ENCODE data around the gene SLC16A14.

Gene SLC16A14

DNA sequence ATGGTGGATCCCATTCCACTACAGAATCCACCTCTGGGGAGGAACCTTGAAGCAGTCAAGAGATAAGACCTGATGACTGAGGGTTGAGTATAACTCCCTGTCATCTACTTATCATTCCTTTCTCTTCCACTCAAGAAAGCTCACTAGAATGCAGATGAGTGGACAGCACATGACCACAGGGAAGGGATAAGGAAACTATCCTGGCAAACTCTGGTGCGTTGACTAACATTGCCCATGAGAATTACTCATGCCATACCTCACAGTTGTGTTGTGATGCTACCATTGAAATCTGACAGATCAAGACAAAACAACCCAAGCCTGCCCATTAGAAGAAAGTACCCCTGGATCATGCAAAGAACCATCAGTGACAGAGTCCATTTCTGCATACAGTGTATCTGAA lies 26.5 kb downstream of the SLC16A14 start:
- DNase-seq (ENCODE audit: low read depth in 2 of 2, low spot score in 1 of 2) = no peak

DNA sequence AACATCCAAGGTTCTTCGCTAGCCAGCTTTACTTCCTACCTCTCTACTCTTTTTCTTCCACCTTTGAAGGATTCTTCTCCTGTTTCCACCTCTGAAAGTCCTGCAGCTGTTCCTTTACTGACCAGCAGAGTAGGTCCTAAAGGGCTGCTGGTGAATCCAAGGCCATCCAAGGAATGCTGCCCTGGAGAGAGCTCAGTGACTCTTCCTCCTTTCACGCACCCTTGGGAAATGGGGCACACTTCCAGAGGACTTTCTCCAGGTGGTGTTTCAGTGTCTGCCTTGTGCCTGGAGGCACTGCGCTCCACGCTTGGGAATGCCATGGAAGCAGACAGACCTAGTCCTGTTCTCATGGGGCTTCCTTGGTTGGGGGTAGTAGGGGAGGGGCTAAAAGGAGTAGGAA lies 45.4 kb downstream of the SLC16A14 start:
- no peak for DNase-seq (ENCODE audit: low read depth in 2 of 2, low spot score in 1 of 2)

DNA sequence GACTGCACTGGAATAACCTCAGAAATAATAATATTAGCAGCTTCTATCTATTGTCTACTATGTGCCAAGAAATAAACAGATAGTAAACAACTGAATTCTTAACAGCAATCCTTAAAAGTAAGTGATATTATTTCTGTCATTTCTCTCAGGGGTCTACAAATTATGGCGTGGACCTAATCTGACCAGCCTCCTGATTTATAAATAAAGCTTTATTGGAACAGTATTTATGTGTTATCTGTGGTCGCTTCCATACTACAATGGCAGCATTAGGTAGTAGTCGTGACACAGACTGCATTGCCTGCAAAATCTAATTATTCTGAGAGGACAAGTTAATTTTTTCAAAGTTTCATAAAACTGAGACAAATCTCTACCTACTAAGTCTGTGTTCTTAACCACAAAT lies 49.0 kb downstream of the SLC16A14 start:
- DNase-seq (ENCODE audit: low read depth in 2 of 2, low spot score in 1 of 2) = no peak

DNA sequence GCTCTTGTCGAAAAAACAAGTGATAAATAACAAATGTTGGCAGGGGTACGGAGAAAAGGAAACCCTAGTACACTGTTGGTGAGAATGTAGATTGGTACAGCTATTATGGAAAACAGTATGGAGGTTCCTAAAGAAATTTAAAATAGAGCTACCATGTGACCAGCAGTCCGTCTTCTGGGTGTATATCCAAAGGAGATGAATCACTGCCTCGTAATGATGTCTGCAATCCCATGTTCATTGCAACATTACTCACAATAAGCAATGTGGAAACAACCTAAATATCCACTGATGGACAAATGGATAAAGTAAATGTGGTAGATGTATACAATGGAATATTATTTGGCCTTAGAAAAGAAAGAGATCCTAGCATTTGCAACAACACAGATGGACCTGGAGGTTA lies 50.6 kb downstream of the SLC16A14 start:
- DNase-seq (ENCODE audit: low read depth in 2 of 2, low spot score in 1 of 2) = no peak

DNA sequence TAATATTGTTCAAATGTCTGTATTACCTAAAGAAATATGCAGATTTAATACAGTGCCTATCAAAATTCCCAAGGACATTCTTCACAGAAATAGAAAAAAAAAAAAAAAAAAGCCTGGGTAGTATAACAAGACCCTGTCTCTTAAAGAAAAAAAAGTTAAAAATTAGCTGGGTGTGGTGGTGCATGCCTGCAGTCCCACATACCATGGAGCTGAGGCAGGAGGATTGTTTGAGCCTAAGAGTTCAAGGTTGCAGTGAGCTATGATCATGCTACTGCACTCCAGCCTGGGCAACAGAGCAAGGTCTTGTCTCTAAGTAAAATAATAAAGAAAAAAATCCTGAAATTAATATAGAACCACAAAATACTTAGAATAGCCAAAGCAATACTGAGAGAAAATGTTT lies 51.9 kb downstream of the SLC16A14 start:
- no peak for DNase-seq (ENCODE audit: low read depth in 2 of 2, low spot score in 1 of 2)

DNA sequence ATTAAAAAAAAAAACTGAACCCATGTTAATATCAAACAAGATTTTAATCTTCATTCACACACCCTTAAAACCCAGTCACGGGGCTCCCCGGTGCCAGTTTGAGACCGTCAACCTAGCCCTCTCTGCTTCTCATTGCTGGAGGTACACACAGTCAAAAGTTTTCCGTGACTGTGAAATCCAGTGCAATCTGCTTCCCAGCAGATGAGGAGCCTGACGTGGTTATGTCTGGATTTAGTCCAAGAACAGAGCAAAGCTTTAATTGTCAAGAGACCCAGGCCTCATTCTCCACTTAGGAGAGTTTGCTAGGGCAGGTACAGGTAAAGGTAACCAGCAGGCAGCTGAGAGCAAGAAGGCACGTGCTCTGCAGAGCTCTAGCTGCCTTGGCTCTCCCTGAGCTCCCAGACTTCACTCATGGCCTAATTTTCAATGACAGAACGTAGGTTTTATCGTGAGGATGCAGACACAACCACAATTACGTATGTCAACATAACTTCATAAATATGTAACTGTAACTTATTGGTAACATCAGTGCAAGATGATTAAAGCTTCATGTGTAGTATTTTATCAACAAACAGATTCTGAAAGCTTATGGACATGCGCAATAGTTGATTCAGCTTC lies 56.3 kb downstream of the SLC16A14 start:
- no peak for DNase-seq (ENCODE audit: low read depth in 2 of 2, low spot score in 1 of 2)

DNA sequence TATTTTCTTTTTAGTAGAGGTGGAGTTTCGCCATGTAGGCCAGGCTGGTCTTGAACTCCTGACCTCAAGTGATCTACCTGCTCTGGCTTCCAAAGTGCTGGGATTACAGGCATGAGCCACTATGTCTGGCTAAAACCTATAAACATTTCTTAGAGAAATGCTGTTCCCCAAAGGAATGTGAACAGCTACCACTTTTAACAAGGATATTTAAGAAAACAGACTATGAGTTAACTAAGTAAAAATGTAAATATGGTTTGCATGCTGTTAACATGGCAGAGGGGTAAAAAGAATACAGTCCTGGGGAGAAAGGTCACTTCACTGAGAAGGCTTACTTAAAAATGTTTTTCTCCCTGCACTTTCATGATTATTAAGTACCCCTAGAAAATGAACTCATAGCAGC lies 57.1 kb downstream of the SLC16A14 start:
- DNase-seq (ENCODE audit: low read depth in 2 of 2, low spot score in 1 of 2) = no peak

DNA sequence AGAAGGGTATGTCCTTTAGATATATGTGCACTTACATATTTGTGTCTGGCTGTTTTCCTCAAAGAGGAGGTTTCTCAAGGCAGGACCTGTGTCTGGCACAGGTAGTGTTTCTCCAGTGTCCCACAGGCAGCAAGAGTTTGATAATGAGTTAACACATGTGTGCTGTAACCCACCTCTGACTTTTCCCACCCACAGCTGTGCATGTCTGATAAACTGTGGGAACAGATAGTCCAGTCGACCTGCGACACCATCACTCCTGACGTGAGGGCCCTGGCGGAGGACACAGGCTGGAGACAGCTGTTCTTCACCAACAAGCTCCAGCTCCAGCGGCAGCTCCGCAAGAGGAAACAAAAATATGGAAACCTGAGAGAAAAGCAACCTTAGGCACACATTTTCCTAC lies 58.2 kb downstream of the SLC16A14 start:
- no peak for DNase-seq (ENCODE audit: low read depth in 2 of 2, low spot score in 1 of 2)

DNA sequence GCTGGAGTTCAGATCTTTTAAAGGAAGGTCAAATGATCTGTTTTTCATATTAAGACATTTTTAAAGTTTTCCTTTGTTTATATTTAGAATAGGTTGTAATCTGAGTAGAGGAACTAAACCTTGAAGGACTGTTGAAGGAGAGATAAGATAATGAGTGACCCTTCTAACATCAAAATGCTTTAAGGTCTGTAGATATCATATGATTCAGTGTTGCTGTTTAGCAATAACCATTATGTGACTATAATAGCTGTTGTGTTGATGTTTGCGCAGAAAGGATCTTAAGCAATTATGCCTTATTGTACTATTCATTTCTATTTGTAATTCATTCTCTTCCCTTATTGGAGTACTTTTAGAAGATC lies 60.0 kb downstream of the SLC16A14 start:
- DNase-seq (ENCODE audit: low read depth in 2 of 2, low spot score in 1 of 2) = no peak

DNA sequence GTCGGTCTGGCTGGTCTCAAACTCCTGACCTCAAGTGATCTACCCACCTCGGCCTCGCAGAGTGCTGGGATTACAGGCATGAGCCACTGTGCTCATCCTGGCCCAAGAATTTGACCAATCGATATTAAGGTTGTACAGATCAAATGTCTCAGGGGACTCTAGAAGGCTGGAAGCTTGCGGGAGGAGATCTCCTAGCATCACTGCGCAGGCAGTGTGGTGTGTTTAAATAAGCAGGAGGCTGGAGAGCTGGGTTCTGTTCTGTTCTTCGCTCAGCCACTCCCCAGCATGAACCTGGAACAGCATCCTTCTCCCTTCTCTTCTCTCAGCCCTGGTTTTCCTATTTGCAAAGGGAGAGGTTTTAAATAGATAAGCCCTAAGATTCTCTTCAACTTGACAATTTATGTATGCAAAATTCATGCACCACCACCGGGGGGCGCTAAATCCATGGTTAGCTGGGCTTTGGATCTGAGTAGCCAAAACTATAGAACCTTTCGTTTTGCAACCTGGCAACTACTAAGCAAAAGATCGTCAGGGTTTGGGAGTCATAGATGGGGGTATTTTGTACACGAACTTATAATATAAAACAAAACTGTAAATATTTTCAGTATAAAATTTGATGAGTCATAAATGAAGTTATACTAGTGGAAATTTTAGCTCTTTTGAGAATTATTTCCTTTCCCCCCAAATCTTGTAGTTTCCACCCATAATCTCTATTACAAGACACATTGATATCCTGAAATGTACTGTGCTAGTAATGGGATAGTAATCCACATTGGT lies 60.6 kb downstream of the SLC16A14 start:
- peak; percentile 53 to 74 for DNase-seq (ENCODE audit: low read depth in 2 of 2, low spot score in 1 of 2)

DNA sequence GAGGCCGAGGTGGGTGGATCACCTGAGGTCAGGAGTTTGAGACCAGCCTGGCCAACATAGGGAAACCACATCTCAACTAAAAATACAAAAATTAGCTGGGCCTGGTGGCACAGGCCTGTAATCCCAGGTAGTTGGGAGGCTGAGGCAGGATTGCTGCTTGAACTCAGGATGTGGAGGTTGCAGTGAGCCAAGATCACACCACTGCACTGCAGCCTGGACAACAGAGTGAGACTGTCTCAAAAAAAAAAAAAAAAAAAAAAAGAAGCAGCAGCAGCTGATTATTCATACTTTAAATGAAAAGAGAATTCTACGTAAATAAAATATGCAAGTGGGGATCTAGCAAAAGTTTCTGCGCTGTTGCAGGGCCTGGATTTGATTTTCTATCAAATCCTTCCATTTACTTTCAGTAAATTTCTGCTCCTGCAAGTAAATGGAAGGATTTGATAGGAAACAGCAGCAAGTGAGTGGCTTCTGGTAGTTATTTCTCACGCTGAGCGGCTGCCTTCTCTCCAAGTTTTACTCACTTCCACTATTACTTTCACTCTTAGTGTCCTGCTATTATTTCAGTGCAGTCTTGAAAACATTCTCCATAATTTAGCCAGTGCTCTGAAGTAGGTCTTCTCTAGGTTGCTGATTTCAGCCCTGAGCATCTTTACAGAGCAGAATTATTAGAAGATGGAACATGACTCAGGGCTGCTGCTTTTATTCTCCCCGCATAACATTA lies 68.4 kb downstream of the SLC16A14 start:
- DNase-seq (ENCODE audit: low read depth in 2 of 2, low spot score in 1 of 2) = no peak

DNA sequence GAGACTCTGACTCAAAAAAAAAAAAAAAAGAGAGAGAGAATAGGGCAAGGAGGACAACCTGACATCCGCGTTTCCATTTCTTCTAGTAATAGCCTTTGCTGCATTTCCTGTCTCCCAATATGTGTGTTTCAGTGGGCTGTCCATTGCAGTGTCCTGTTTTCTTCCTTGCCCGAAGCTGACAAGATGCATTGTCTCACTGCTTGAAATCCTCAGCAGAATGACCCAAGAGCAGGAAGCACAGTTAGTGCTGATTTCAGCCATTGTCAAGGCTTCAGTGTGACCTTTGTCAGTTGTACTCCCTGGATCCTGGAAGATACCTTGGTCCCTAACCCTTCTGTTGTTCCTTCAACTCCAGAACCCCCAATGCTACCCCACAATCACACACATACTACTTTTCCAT lies 71.2 kb downstream of the SLC16A14 start:
- no peak for DNase-seq (ENCODE audit: low read depth in 2 of 2, low spot score in 1 of 2)

DNA sequence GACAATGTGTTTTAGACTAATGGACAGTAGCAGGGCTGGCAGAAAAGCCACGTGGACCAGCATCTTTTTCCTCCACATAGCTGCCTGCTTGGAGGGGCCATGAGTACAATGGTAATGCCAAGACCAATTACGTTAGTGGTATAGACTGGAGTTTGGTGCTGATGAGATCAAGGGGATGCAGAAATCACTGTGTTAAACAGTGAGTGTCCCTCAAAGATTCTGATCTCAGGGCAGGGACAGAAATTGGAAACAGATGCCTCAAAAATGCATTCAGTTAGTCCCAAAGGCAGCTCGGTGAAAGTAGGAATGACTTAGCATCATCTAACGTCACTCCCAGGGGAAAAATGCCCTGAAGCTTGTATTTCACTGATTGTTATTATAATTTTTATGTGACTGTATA lies 72.4 kb downstream of the SLC16A14 start:
- DNase-seq (ENCODE audit: low read depth in 2 of 2, low spot score in 1 of 2) = no peak

DNA sequence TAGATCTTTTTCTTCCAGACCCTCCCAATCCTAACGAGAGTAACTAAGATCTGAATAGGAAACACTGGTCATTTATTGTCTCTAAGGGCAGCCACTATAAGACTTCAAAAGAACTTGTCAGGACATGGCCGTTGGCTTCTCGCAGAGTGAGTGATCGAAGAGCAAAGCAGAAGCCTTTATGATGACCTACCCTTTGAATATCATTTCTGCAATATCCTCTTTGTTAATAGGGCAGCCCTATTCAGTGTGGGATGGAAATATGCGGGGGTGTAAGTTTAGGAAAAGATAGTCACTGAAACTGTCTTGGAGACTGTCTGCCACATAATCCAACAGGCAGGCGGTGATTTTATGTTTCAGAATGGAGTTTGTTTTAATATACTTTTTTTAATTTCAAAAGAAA lies 75.5 kb downstream of the SLC16A14 start:
- no peak for DNase-seq (ENCODE audit: low read depth in 2 of 2, low spot score in 1 of 2)

Data from stimulated activated CD8-positive, alpha-beta memory T cell treated with anti-CD3 and anti-CD28 coated beads, Interleukin-4, amount 100 ng/mL, for 4 hours (primary cell).